WTC11 (cell line): ENCODE measurements around the gene CELSR3. TPM values are rescaled to one million over a fixed set of nuclear protein-coding genes. Genes with fewer than 3 reads are reported as not detected.

Source experiments
- ATAC-seq: fragments of 200-7000 bp; cut with Tn5 transposase; 2 replicates; pipeline ENCODE4 v1.10.0; 2021; ENCODE audit warnings: mild to moderate bottlenecking, moderate library complexity
- CTCF ChIA-PET: fragments of 300-600 bp; sonication (Branson Sonifier 250); formaldehyde crosslinking; loops from one replicate; lab custom pipeline; 2021; ENCODE audit warnings: antibody characterized with exemption; lab: Charles Lee
- POLR2A ChIA-PET: fragments of 350-600 bp; sonication (Branson Sonifier 250); formaldehyde crosslinking; loops from one replicate; lab custom pipeline; 2021; ENCODE audit warnings: antibody characterized with exemption; lab: Charles Lee
- DNase-seq: peaks from one replicate; pipeline ENCODE4 v3.0.0; 2021; ENCODE audit warnings: low spot score
- H3K27ac Mint-ChIP-seq: 2 replicates; pipeline ENCODE4 v1.8.0; 2021; ENCODE audit warnings: mixed read lengths
- H3K27me3 Mint-ChIP-seq: 2 replicates; pipeline ENCODE4 v1.8.0; 2021; ENCODE audit warnings: low read depth, mild to moderate bottlenecking, moderate library complexity, mixed read lengths
- H3K36me3 Mint-ChIP-seq: 2 replicates; pipeline ENCODE4 v1.8.0; 2021; ENCODE audit warnings: mixed read lengths
- H3K4me1 Mint-ChIP-seq: 2 replicates; pipeline ENCODE4 v1.8.0; 2022; ENCODE audit warnings: mixed read lengths
- H3K4me3 Mint-ChIP-seq: 2 replicates; pipeline ENCODE4 v1.8.0; 2021; ENCODE audit warnings: mild to moderate bottlenecking, moderate library complexity, mixed read lengths
- H3K9me3 Mint-ChIP-seq: 2 replicates; pipeline ENCODE4 v1.8.0; 2021; ENCODE audit warnings: mixed read lengths
- ATF3 ChIP-seq: sonication (generic); formaldehyde crosslinking; conservative IDR thresholded peaks from 2 replicates; pipeline ENCODE4 v1.8.1; 2022; ENCODE audit warnings: mild to moderate bottlenecking, missing genetic modification reagents
- CTCF ChIP-seq: fragments of 200-600 bp; IDR thresholded peaks from 2 replicates; pipeline ENCODE4 v1.8.0; 2022; ENCODE audit warnings: antibody characterized with exemption
- EMX1 ChIP-seq: fragments of 250-450 bp; sonication (Bioruptor Pico); IDR thresholded peaks from 2 replicates; pipeline ENCODE4 v1.8.0; 2021; ENCODE audit warnings: mild to moderate bottlenecking
- FOXJ3 ChIP-seq: sonication (generic); formaldehyde crosslinking; IDR thresholded peaks from 2 replicates; pipeline ENCODE4 v1.9.0; 2021; ENCODE audit warnings: missing genetic modification reagents, mild to moderate bottlenecking, borderline replicate concordance
- FOXK1 ChIP-seq: sonication (generic); formaldehyde crosslinking; IDR thresholded peaks from 2 replicates; pipeline ENCODE4 v1.8.0; 2022; ENCODE audit warnings: mild to moderate bottlenecking, moderate library complexity, missing genetic modification reagents
- HMGXB4 ChIP-seq: sonication (generic); formaldehyde crosslinking; IDR thresholded peaks from 2 replicates; pipeline ENCODE4 v1.8.1; 2023; ENCODE audit warnings: mild to moderate bottlenecking, moderate library complexity, missing genetic modification reagents
- IRF2 ChIP-seq: sonication (generic); formaldehyde crosslinking; IDR thresholded peaks from 2 replicates; pipeline ENCODE4 v1.8.0; 2022; ENCODE audit warnings: low read depth, missing genetic modification reagents, borderline replicate concordance
- JAZF1 ChIP-seq: fragments of 250-450 bp; sonication (Bioruptor Pico); IDR thresholded peaks from 2 replicates; pipeline ENCODE4 v1.9.0; 2021; ENCODE audit warnings: moderate library complexity, mild to moderate bottlenecking, inconsistent platforms
- JUN ChIP-seq: sonication (generic); formaldehyde crosslinking; IDR thresholded peaks from 2 replicates; pipeline ENCODE4 v1.8.0; 2023; ENCODE audit warnings: mild to moderate bottlenecking, missing genetic modification reagents
- MLX ChIP-seq: sonication (generic); formaldehyde crosslinking; IDR thresholded peaks from 2 replicates; pipeline ENCODE4 v1.8.1; 2023; ENCODE audit warnings: mild to moderate bottlenecking, missing genetic modification reagents, moderate library complexity
- NFATC4 ChIP-seq: fragments of 250-450 bp; sonication (Bioruptor Pico); IDR thresholded peaks from 2 replicates; pipeline ENCODE4 v1.9.0; 2021; ENCODE audit warnings: mild to moderate bottlenecking
- NFE2L1 ChIP-seq: sonication (generic); formaldehyde crosslinking; IDR thresholded peaks from 2 replicates; pipeline ENCODE4 v1.8.1; 2023; ENCODE audit warnings: missing genetic modification reagents
- NFYB ChIP-seq: sonication (generic); formaldehyde crosslinking; conservative IDR thresholded peaks from 2 replicates; pipeline ENCODE4 v1.8.0; 2022; ENCODE audit warnings: low read depth, missing genetic modification reagents
- SMAD4 ChIP-seq: sonication (generic); formaldehyde crosslinking; IDR thresholded peaks from 2 replicates; pipeline ENCODE4 v1.8.0; 2022; ENCODE audit warnings: mild to moderate bottlenecking, missing genetic modification reagents
- STAT6 ChIP-seq: sonication (generic); formaldehyde crosslinking; conservative IDR thresholded peaks from 2 replicates; pipeline ENCODE4 v1.8.1; 2023; ENCODE audit warnings: mild to moderate bottlenecking, low read depth, missing genetic modification reagents, moderate library complexity
- USF1 ChIP-seq: sonication (generic); formaldehyde crosslinking; IDR thresholded peaks from 2 replicates; pipeline ENCODE4 v1.8.0; 2022; ENCODE audit warnings: mild to moderate bottlenecking, missing genetic modification reagents
- ZNF138 ChIP-seq: sonication (generic); formaldehyde crosslinking; conservative IDR thresholded peaks from 2 replicates; pipeline ENCODE4 v1.8.1; 2022; ENCODE audit warnings: mild to moderate bottlenecking, moderate library complexity, missing genetic modification reagents
- ZNF281 ChIP-seq: sonication (generic); formaldehyde crosslinking; IDR thresholded peaks from 2 replicates; pipeline ENCODE4 v1.8.0; 2023; ENCODE audit warnings: mild to moderate bottlenecking, missing genetic modification reagents
- total RNA-seq: library from RNA; stranded (reverse); gene quantifications from 3 replicates; pipeline ENCODE4 v1.2.3, GENCODE V29; 2021

The CELSR3 gene
- total RNA-seq, 1 experiment from 2014 or later, result 27.9 TPM

- H3K4me3 Mint-ChIP-seq, result no peak overlapping the region
- ATAC-seq (no peak), DNase-seq (no peak)
- H3K9me3 Mint-ChIP-seq, result no peaks in the 10 kb centered on the region
- H3K4me1 Mint-ChIP-seq, result peaks cover 23% of the 10 kb centered on the region
- TF ChIP-seq ATF3, result no peak
- TF ChIP-seq STAT6 (CRISPR knock-in tag), result no peak
- no peak for TF ChIP-seq EMX1 (CRISPR knock-in tag)
- no peak for TF ChIP-seq MLX (CRISPR knock-in tag)
- no peak for TF ChIP-seq NFYB (CRISPR knock-in tag)
- TF ChIP-seq CTCF, result no peak
- TF ChIP-seq FOXJ3, result no peak
- no peak for TF ChIP-seq SMAD4 (CRISPR knock-in tag)
- TF ChIP-seq NFATC4 (CRISPR knock-in tag), result no peak
- TF ChIP-seq JUN, result no peak
- no peak for TF ChIP-seq USF1
- no peak for TF ChIP-seq NFE2L1 (CRISPR knock-in tag)
- no peak for TF ChIP-seq JAZF1 (CRISPR knock-in tag)
- no peak for TF ChIP-seq HMGXB4 (CRISPR knock-in tag)
- no peak for TF ChIP-seq IRF2 (CRISPR knock-in tag)
- no peak for TF ChIP-seq FOXK1
- no peak for TF ChIP-seq ZNF138 (CRISPR knock-in tag)
- TF ChIP-seq ZNF281 (CRISPR knock-in tag), result no peak
- no peak overlapping the region for H3K27ac Mint-ChIP-seq
- H3K27me3 Mint-ChIP-seq, result no peaks in the 10 kb centered on the region; the same call in 1 of the 2 replicates
- H3K36me3 Mint-ChIP-seq, result no peaks in the 10 kb centered on the region
- ChIA-PET CTCF (interaction anchor here (1.5 kb wide), 1 partner anchor 156 kb away, joined by 3 read pairs; no protein-coding TSS in a partner anchor), POLR2A (no interaction called here)
Measured at GRCh38 chr3:48591886-48592518, 70.7 kb downstream of the CELSR3 start.
